AG04449 (cell line): ENCODE results near the gene ASPRV1.

Experiments used
- CTCF ChIA-PET: fragments of 350-600 bp; formaldehyde crosslinking; extraction: SDS; loops from one replicate; lab custom pipeline; 2021; ENCODE audit warnings: antibody characterized with exemption; lab: Yijun Ruan, JAX
- POLR2A ChIA-PET: fragments of 400-600, 350-600 bp; formaldehyde crosslinking; extraction: SDS; loops from one replicate; lab custom pipeline; 2020; ENCODE audit warnings: antibody characterized with exemption, inconsistent platforms; lab: Yijun Ruan, JAX
- DNase-seq: peaks from one replicate; pipeline ENCODE4 v3.0.0-alpha.2; 2010; ENCODE audit warnings: low read depth, low spot score
- H3K4me3 ChIP-seq: 2 replicates; pipeline ENCODE4 v1.5.1; 2011; ENCODE audit warnings: low read depth, mild to moderate bottlenecking, control low read depth, low read length
- CTCF ChIP-seq: IDR thresholded peaks from one replicate; pipeline ENCODE4 v1.5.1; 2011; ENCODE audit warnings: mild to moderate bottlenecking, moderate library complexity, low read length, control low read depth, inconsistent platforms; ENCODE audit not compliant: insufficient read depth; ENCODE audit errors: missing control alignments

The ASPRV1 gene

DNA sequence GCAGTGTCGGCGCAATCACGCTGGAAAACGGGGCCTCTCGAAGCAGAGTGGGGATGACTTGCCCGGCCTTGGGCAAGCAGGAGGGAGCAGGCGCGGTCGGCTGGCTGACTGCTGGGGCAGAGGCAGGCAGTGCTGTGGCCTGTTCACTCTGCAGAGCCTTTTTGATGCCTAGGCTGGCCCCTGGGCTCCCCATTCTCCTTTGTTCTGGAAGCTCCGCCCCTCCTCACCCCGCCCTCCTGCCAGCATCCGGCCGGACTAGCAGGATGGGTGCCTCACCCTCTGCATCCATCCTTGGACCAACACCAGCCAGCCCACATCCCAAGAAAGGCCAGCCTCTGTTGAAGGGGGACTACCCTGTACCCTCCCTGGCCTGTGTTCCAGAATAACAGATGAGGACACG is at the start of gene ASPRV1:
ASPRV1 (minus strand) TSS at position 136 of the 400 bp plus-strand sequence. CDS start 195 bp downstream, outside the sequence.
- POLR2A ChIA-PET, result no interaction called here
- no peak for TF ChIP-seq CTCF
- DNase-seq, result no peak
- CTCF ChIA-PET, result no interaction called here
- no peak within 1 kb of the TSS for H3K4me3 ChIP-seq

GRCh38 chr2:70010576-70011111 is 49.2 kb upstream of the ASPRV1 start:
- POLR2A ChIA-PET, result no interaction called here
- CTCF ChIA-PET, result no interaction called here
- TF ChIP-seq CTCF, result no peak
- no peak for DNase-seq
- no peak overlapping the region for H3K4me3 ChIP-seq

GRCh38 chr2:70009762-70010575 is 48.5 kb upstream of the ASPRV1 start:
- DNase-seq, result no peak
- no peak overlapping the region for H3K4me3 ChIP-seq
- ChIA-PET POLR2A (no interaction called here), CTCF (no interaction called here)
- no peak for TF ChIP-seq CTCF

DNA sequence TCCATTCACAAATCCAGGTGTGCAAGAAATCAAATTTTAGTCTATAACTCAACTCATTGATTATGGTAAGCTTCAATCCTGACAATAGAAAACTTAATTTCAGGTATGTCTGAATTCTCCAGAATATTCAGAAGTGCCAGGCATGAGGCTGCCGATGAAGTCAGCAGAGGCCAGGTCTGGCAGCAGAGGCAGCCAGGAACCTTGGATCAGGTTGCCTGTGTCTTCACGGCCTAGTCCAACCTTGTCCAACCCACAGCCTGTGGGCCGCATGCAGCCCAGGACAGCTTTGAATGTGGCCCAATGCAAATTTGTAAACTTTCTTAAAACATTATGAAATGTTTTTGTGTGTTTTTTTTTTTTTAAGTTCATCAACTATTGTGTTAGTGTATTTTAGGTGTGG is 46.9 kb upstream of the ASPRV1 start:
- POLR2A ChIA-PET, result no interaction called here

DNA sequence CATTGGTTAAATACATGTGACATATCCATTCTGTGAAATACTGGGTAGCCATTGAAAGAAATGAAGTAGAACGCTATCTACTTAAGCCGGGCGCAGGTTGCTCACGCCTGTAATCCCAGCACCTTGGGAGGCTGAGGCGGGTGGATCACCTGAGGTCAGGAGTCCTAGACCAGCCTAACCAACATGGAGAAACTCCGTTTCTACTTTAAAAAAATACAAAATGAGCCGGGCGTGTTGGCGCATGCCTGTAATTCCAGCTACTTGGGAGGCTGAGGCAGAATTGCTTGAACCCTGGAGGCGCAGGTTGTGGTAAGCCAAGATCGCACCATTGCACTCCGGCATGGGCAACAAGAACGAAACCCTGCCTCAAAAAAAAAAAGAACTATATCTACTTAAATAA is 45.7 kb upstream of the ASPRV1 start:
- POLR2A ChIA-PET, result no interaction called here
- CTCF ChIA-PET, result no interaction called here
- no peak for DNase-seq
- no peak for TF ChIP-seq CTCF
- no peak overlapping the region for H3K4me3 ChIP-seq

More for the DNA sequence above, 46.9 kb upstream of the ASPRV1 start:
- no peak for DNase-seq
- CTCF ChIA-PET, result no interaction called here
- no peak for TF ChIP-seq CTCF
- no peak overlapping the region for H3K4me3 ChIP-seq

DNA sequence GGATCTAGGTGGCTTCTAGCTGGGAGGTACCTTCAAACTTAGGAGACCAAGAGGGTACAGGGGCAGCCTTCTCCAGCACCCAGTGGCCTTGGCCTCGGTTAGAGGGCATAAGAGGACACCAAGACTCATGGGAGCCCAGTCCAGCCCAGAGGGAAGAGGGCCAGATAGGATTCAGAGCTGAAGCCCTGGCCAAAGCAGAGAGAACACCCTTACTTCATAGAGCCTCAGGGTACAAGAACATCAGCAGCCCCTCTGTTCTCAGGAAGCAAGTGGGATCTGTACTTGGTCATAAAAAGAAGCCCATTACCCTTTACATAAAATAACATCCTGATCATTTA is 45.0 kb upstream of the ASPRV1 start:
- ChIA-PET CTCF (no interaction called here), POLR2A (no interaction called here)
- H3K4me3 ChIP-seq, result no peak overlapping the region
- no peak for DNase-seq
- TF ChIP-seq CTCF, result no peak
